Lung (tissue), 12 donors: ENCODE data around the gene FBF1. TPM values are rescaled to one million over a fixed set of nuclear protein-coding genes. Genes with fewer than 3 reads are reported as not detected.

ENCODE experiments used
- ATAC-seq: fragments of 200-7000 bp; cut with Tn5 transposase; one replicate; pipeline ENCODE4 v1.9.1; 2020; ENCODE audit warnings: moderate number of reproducible peaks; ENCODE audit not compliant: insufficient read depth, low FRiP score
- DNase-seq, 3 donors: peaks; one replicate each; pipeline ENCODE4 v3.0.0-alpha.2; 2013 to 2017
- H3K27ac ChIP-seq, 2 donors: one replicate each; pipeline ENCODE4 v1.5.1; 2013; ENCODE audit warnings: mild to moderate bottlenecking in 2 of 2, moderate library complexity in 2 of 2, control low read depth in 1 of 2, inconsistent platforms in 1 of 2, low read depth in 1 of 2, low read length in 1 of 2
- H3K27me3 ChIP-seq, 3 donors: one replicate each; pipeline ENCODE4 v1.5.1; 2013; ENCODE audit warnings: low read length in 2 of 3; ENCODE audit not compliant: control insufficient read depth in 3 of 3, insufficient read depth in 3 of 3
- H3K36me3 ChIP-seq, 4 donors: one replicate each; pipeline ENCODE4 v1.5.1; 2013; ENCODE audit warnings: low read length in 4 of 4, mild to moderate bottlenecking in 1 of 4, moderate library complexity in 1 of 4; ENCODE audit not compliant: control insufficient read depth in 4 of 4, insufficient read depth in 4 of 4
- H3K4me1 ChIP-seq, 5 donors: one replicate each; pipeline ENCODE4 v1.5.1; 2013; ENCODE audit warnings: low read length in 5 of 5, mild to moderate bottlenecking in 2 of 5, moderate library complexity in 1 of 5; ENCODE audit not compliant: control insufficient read depth in 5 of 5, insufficient read depth in 5 of 5
- H3K4me3 ChIP-seq: one replicate; pipeline ENCODE4 v1.5.1; 2013; ENCODE audit warnings: mild to moderate bottlenecking, control low read depth, moderate library complexity
- H3K9ac ChIP-seq, 2 donors: one replicate each; pipeline ENCODE4 v1.5.1; 2013; ENCODE audit warnings: low read length in 2 of 2, control low read depth in 1 of 2; ENCODE audit not compliant: insufficient read depth in 1 of 2
- H3K9me3 ChIP-seq, 4 donors: one replicate each; pipeline ENCODE4 v1.5.1; 2013; ENCODE audit warnings: low read length in 3 of 4, mild to moderate bottlenecking in 1 of 4, moderate library complexity in 1 of 4; ENCODE audit not compliant: control insufficient read depth in 4 of 4, insufficient read depth in 3 of 4
- WGBS, 2 donors: extraction: QIAGEN DNeasy Blood & Tissue Kit; methylation state at CpG; one replicate each; pipeline ENCODE4 v1.1.7; 2013; 5-methylcytosine and 5-hydroxymethylcytosine counted together
- polyA plus RNA-seq, 2 donors: library from polyadenylated mRNA; stranded (reverse); fragments of 200-250 nt; gene quantifications; one replicate each; pipeline ENCODE4 v1.2.1, GENCODE V29; 2013
- total RNA-seq, 2 donors: library from RNA; depleted of rRNA in 1 of 2; stranded (reverse); fragments of >200 nt in 1 of 2; gene quantifications; one replicate each; pipeline ENCODE4 v1.2.1, GENCODE V29; 2014 to 2021
- TF ChIP-seq, protein P1 (sequence below): IDR thresholded peaks from 2 replicates; pipeline ENCODE4 v1.5.1; 2012; ENCODE audit warnings: mild to moderate bottlenecking; ENCODE audit errors: control extremely low read depth, extremely low read depth
- donor health status: control.
- donor health status: control.
- donor health status: Bipolar disorder and iron deficiency.
- donor health status: healthy.
- donor health status: DM: yes; HTN: yes; CAD: no.

Gene FBF1
- total and polyA plus RNA-seq, 4 donors = 4.6 to 18.7 (median 13.1) TPM

DNA sequence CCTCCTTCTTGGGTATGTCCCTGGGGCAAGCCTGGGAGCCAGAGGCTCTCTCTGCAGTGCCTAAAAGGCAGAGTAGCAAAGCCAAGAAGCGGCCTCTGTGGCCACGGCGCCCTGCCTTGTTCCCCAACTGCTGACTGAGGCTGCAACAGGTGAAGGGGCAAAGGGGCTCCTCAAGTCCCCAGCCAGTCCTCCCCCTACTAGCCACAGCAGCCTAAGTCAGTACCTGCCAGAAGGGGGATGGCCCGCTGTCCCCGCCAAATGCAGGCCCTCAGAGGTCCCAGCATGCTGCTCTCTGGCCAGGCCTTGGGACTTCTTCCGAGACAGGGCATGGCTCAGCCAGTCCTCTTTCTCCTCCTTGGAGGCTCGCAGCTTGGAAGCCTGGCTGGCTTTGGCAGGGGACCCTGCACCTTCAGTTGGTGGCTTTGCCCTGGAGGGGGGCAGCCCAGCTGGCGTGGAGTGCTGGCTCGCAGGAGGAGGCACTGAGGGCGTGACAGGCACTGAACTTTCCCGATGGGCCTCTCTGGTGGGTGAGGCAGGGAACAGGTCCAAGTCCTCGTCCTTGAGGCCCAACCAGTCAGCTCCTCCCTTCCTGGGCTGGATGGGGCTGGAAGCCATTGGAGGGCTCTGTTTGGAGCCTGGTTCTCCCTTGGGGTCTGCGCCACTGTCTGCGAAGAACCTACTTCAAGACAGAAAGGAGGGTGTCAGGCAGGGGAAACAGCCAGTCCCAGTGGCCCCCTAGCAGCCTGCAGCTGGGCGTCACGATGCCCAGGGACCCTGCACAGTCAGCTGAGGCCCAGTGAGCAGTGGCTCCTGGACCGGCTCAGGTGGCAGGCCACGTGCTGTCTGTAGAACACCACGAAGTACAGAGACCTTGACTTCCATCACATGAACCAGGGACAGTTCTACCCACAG lies 17.6 kb downstream of the FBF1 start:
- Histone ChIP-seq H3K4me1 (no peaks in the 10 kb centered on the region), H3K27me3 (no peaks in the 10 kb centered on the region), H3K9ac (no peak overlapping the region), H3K36me3 (no peaks in the 10 kb centered on the region), H3K9me3 (no peaks in the 10 kb centered on the region), H3K27ac (no peak overlapping the region), H3K4me3 (no peak overlapping the region)
- no peak for ATAC-seq
- DNase-seq = no peak
- 79 to 85% methylated on average over 19 of the region's 19 CpGs for WGBS, 2 donors
- TF ChIP-seq, protein P1, sequence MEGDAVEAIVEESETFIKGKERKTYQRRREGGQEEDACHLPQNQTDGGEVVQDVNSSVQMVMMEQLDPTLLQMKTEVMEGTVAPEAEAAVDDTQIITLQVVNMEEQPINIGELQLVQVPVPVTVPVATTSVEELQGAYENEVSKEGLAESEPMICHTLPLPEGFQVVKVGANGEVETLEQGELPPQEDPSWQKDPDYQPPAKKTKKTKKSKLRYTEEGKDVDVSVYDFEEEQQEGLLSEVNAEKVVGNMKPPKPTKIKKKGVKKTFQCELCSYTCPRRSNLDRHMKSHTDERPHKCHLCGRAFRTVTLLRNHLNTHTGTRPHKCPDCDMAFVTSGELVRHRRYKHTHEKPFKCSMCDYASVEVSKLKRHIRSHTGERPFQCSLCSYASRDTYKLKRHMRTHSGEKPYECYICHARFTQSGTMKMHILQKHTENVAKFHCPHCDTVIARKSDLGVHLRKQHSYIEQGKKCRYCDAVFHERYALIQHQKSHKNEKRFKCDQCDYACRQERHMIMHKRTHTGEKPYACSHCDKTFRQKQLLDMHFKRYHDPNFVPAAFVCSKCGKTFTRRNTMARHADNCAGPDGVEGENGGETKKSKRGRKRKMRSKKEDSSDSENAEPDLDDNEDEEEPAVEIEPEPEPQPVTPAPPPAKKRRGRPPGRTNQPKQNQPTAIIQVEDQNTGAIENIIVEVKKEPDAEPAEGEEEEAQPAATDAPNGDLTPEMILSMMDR = no peak

DNA sequence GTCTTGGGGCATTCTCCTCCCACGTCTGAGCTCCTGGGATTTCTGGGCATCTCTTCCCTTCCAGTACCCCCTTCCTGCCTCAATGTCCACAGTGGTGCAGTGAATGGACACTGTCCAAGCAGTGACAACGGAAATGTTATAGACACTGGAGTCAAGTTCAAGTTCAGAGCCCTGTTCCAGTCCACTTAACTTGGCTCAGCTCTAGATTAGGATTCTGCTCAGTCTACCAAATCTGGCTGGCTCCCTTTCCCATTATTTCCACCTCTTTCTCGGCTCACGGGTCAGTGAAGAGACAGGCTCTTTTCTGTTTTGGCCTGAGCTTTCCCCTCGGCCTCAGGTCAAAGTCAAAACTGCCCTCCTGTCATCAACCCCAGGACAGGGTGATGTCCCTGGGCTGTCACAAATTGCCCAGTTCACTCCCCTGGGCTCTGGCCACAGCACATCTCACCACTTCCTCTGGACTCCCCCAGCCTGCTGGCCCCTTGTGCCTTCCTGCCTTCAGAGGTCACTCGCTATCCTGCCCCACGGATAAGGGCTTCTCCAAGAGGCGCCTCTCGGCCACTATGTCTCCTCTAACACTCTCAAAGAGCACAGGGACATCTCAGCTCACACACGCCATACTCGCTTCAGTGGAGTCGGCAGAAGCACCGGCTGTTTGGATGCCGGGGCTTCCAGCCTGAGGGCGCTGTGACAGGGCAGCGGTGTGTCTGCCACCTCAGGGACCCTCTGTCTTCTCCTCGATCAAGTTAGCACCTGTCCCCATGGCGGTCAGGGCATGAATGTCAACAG lies 18.5 kb downstream of the FBF1 start:
- Histone ChIP-seq H3K9ac (no peak overlapping the region), H3K4me1 (no peaks in the 10 kb centered on the region), H3K9me3 (no peaks in the 10 kb centered on the region), H3K27ac (no peak overlapping the region), H3K27me3 (no peaks in the 10 kb centered on the region), H3K4me3 (no peak overlapping the region), H3K36me3 (peaks cover 0 to 3% (median 0%) of the 10 kb centered on the region in 4 donors)
- 87 to 90% methylated on average over 18 of the region's 18 CpGs for WGBS, 2 donors
- DNase-seq (no peak), ATAC-seq (no peak)
- TF ChIP-seq, protein P1 = no peak

DNA sequence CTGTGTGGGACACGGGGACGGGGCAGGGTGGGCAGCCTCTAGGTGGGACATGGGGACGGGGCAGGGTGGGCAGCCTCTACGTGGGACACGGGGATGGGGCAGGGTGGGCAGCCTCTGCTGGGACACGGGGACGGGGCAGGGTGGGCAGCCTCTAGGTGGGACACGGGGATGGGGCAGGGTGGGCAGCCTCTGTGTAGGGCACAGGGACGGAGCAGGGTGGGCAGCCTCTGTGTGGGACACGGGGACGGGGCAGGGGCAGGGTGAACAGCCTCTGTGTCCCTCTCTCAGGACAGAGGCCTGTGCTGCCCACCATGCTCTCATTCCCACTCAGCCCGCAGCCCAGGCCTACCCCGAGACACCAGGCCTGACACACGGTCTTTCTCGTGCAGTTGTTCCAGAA lies 19.2 kb downstream of the FBF1 start:
- Histone ChIP-seq H3K27me3 (no peaks in the 10 kb centered on the region), H3K27ac (no peak overlapping the region), H3K9ac (no peak overlapping the region), H3K36me3 (peaks cover 0 to 4% (median 0%) of the 10 kb centered on the region in 4 donors), H3K4me1 (no peaks in the 10 kb centered on the region), H3K4me3 (no peak overlapping the region), H3K9me3 (no peaks in the 10 kb centered on the region)
- TF ChIP-seq, protein P1 = no peak
- 97% methylated on average over 15 of the region's 15 CpGs for WGBS, 2 donors
- DNase-seq (no peak), ATAC-seq (no peak)
